NCI-H526 (cell line): Measurements from ENCODE around the gene ADCYAP1R1.

Experiments
- DNase-seq, 2 experiments: peaks; one replicate each; lab custom pipeline; 2025; lab: John Stamatoyannopoulos, UW

The ADCYAP1R1 gene

DNA sequence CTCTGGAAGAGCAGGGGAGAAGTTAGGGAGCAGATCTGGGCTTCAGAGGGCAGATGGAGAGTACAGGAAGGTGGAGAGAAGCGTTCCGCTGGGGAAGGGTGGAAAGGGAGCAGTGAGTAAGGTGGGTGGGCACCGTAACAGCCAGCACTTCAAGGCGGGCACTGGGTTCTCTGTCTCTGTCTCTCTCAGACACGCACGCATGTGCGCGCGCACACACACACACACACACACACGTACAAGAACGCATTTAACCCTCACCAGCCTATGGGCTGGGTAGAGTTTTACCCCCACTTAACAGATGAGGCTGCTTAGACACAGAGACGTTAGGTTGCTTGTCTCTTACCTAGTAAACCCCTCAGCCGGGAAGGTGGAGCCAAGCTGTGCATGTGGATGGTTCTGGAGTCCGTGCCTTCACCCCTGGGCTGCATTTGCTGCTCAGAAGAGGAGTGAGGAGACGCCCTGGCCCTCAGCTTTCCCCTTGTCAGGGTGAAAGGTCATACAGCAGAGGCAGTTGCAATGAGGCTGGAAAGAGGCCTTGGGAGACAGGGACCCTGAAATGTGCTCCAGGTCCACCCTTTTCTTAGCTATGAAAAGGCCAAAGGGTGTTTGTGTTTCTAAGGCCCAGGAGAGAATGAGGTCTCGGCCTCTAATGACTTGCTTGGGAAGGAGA lies 16.0 kb downstream of the ADCYAP1R1 start:
- no peak for DNase-seq

DNA sequence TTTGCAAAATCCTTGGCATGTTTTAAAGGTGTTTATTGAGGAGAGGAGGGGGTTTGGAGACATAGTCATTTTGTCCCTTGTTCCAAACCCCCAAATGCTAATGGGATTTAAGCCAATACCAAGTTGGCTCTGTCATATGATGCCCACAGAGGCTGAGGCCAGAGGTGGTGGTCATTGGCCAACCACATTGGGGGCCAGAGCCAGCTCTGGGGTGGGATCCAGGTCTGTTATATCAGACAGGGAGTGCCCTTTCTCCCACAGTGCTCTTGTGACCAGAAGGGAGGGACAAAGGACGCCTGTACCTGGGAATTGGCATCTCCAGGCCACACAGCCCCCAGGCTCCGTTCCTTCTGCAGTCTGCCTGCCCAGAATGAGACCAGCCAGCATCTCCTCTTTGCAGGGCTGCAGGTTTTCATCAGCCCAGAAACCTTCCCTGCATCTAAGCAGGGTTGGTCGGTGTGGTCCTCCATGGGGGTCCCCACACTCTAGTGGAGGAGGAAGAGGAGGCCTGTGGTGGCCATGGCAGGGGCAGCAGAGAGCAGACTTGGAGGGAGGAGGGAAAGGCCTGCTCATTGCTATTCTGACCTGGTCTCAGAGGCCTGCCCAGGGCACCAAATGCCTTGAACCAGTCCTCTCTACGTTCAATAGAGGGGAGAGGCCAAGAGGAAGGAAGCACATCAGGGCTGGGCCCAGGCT lies 17.9 kb downstream of the ADCYAP1R1 start:
- no peak for DNase-seq

DNA sequence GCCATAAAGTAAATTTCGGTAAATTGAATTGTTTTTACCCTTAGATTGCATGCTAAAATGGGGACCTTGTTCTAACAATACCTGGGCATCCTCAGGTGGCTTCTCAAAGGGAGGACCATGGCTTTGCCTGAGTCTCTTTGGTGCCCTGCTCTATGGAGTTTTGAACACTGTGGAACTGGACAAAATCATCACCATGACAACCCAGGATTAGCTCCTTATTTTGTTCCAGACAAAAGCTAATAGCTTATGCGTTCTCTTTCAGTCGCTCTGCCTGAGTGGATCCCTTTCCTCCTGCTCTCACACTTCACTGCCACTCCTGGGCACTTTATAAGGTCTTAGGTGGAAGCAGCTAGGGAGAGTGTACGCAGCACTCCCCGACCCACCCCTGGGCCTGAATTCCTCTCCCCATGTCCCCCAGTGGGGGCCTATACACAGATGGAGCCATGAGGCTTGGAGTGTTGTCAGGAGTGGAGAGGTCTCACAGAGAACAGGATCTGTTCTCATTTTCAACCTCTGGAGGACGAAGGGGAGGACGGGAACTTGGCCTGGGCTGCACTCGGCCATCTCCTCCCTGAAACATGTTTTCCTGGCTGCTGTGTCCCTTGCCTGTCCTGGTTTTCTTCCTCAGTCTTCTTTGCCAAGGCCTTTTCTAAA lies 19.0 kb downstream of the ADCYAP1R1 start:
- no peak for DNase-seq

DNA sequence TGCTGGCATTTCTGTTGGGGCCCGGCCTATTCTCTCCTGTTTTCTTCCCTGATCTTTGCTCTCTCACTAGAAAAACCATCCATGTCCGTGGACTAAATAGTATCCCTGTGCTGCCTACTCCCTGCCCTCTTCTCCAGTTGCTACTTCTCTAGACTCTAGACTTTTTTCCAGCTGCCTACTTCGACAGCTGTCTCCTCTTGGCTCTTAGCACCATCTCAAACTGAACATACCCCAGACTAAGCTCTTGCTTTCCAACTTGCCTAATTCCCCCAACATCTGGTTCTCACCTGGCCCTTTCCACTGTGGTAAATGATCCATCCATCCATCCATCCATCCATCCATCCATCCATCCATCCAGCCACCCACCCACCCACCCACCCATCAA lies 19.5 kb downstream of the ADCYAP1R1 start:
- no peak for DNase-seq

DNA sequence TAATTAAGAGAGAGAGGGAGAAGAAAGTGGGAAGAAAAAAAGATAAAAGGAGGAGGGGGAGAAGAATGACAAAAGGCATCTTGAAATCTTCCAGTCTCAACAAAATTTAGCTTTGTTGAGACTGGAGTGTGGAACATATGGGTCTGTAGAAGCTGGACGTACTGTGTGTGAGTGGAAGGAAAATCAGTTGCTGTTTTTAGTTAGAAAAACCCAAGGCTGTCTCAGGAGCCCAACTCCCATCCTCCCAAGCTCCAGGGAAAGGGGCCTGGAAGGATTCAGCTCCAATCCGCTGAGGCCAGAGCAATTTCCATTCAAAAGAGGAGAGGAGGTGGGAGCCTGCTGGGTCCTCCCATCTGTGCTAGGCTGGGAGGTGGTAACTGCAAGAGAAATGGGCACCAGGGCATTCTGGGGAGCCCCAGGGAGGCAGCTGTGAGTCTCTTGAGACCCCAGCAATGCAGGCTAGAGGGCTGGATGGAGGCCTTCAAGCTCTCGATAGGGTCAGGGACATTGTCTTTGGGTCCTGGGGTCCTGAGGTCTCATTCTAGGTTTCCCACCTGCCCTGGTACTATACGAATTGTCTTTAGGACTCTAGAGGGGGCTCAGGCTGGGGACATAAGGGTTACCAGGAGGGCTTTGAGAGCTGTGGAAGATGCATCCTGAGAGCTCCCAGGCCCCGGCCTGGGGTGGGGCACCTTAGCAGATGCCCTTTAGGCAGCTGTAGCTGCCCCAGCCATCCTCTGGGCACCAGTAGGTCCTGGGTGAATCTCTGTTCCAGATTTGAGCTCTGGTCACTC lies 21.4 kb downstream of the ADCYAP1R1 start:
- DNase-seq, result no peak

DNA sequence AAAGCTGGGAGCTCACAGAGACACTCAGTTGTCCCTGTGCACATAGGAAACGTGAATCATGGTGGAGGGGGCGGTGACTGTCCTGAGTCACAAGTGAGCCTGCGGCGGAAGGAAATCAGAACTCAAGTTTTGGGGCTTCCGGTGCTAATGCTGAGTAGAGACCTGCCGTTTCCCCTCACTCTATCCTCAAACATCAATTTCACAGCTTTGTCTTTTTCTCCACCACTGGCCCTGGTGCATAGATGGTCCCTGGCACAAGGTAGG lies 21.9 kb downstream of the ADCYAP1R1 start:
- no peak for DNase-seq

DNA sequence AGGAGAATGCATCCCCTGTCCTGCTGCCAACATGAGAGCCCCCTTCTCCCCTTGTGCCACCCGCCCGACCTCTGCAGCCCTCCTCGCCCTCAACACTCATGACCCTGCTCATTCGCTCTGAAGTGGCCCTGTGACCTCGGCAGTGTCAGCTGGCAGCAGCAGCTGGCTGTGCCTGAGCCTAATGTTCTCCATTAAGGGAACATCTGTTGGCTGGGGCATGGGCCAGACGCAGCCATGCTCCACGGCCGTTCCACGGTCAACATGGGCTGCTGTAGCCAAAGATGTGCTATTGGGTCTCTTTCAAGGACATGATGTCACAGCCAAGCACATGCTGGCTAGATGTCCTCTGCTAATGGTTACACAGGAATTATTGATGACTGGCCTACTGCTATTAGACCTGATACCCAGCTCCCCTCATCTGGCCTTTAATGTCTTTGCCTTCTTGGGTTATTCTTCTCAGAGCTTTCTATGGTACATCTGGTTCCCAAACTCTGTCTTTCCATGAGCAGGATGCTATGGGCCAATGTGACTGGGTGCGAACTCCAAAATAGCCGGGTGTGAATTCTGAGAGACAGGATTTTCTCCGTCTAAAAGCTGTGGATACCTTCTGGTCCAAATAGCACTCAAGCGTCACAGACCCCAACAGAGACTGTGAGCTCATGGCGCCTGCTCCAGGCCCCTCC lies 22.4 kb downstream of the ADCYAP1R1 start:
- no peak for DNase-seq

DNA sequence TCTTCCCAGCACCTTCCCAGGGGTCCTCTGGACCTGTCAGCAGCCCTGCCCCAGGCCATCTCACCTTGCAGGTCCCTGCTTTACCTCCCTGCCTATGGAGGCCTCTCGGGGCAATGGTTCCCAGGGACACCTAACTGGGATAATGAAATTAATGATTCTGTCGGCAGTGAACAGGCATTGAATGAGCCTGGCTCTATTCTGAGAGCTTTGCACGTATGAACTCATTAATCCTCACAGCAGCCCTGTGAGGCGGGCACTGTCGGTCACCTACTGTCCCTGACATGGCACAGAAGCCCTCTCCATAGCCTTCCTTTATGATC lies 22.9 kb downstream of the ADCYAP1R1 start:
- no peak for DNase-seq

DNA sequence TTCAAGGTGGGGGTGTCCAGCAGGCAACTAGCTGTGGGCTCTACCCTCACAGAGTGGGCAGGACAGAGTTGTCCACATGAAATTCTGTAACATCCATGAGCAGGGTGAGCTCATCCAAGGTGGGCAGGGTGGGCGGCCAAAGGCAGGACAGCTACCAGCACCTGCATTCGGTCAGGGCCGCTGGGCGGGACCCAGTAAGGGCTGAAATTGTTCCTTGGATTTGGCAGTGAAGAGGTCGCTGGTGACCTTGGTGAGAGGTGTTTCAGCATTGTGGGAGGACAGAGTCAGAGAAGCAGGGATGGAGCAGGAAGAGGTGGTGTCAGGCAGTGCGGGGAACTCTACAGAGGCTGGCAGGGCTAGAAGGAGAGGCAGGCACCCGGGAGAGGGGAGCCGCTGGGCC lies 23.9 kb downstream of the ADCYAP1R1 start:
- DNase-seq, result no peak

DNA sequence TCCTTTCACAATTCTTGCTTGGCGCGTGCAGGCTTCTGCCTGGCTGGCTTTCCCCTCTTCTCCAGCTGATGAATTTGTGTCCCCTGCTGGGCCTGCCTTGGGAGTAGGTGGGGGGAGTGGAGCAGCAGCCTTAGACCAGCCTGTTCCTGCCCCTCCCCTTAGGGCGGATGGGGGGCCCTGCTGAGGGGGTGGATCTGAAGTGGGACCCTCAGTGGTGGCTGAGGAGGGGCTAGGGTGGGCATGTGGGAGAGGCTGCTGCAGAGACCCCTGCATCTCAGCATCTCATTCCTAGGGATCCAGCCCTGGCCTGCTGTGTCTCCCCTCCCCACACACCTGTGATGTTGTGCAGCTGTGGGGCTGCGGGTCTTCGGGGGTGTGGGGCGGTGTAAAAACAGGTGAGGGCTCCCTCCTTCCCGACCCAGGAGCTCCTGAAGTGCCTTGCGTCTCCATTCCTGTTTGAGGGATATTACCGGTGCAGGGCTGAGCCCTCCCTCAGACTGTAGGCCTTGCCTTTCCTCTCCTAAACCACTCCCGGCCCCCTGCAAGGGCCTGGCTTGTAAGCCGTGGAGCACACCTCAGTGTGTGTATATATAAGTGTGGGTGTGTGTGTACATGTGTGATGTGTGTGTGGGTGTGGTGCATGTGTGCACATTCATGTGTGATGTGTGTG lies 24.7 kb downstream of the ADCYAP1R1 start:
- DNase-seq, result no peak

DNA sequence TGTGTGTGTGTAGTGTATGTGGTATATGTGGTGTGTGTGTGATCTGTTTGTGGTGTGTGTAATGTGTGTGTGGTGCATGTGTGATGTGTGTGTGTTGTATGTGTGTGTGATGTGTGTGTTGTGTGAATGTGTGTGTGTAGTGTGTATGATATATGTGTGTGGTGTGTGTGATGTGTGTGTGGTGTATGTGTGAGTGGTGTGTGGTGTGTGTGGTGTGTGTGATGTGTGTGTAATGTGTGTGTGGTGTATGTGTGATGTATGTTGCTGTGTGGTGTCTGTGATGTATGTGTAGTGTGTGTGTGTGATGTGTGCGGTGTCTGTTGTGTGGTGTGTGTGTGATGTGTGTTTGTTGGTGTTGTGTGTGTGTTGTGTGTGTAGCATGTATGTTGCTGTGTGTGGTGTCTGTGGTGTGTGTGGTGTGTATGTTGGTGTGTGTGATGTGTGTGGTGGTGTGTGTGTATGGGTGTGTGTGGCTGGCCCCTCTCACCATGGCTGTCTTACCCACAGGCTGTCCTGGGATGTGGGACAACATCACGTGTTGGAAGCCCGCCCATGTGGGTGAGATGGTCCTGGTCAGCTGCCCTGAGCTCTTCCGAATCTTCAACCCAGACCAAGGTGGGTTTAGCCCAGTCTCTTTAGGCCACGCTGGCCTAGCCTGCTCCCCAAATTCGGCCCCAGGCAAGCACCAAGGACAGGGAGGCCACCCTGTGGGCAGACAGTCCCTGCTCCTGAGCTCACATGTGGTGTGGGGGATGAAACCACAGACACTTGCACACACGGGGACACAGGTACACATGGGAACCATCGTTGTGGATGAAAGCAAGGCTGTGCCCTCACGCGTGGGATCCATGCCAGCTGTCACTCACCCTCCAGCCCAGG lies 25.6 kb downstream of the ADCYAP1R1 start:
- no peak for DNase-seq

DNA sequence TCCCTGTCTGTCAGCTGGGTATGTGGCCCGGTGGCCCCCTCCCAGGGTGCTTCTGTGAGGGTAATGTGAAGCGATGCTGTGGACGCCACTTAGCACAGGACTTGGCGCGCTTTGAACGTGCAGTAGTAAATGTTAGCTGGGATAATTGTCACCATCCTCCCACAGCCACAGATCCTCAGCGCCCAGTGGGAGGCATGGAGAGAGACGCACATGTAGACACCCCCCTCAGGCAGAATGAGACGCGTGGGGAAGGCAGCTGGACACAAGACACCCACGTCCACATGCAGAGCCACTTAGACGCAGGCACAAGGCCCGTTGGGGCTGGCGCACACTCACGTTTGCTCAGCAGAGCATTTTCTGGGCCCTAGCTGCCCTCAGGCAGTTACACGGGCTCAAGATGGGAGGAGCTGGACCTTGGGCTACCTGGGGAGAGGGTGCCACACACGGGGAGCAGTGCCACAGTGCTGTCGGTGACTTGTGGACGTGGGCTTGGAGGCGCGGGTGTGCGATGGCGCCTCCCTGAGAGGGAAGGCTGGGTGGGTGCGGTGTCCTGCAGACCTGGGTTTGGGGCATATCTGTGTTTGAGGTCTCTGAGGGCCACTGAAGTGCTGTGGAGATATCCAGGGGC lies 26.4 kb downstream of the ADCYAP1R1 start:
- DNase-seq, result no peak

DNA sequence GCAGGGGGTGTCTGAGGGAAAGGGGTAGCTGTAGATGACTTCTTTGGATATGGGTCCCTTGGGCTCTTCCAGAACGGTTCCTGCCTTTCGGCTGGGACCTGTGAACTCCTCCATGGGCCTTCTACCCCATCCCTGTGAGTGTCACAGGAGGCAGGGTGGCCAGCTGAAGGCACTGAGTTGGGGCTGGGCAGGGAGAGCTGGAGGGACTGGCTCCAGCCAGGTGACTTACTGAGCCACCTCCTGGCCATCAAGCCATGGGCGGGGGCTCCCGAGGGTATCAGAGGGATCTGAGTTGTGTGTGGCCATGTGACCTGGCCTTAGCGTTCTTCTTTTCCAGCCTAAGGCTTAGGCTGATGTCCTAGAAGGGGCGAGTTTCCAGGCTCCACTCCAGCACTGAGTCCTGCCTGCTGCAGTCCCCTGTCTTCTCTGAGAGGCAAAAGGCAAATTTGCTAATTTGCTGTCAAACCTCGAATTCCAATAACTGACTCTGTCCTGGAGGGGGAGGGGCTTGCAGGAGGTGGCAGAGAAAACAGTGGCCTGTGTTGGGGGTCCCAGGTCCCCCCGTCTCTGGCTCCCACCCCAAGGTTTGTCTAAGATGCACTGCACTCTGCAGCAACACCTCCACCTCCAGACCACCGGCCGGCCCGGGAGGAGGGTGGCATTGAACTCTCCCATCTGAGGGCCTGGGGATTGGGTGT lies 27.2 kb downstream of the ADCYAP1R1 start:
- no peak for DNase-seq

DNA sequence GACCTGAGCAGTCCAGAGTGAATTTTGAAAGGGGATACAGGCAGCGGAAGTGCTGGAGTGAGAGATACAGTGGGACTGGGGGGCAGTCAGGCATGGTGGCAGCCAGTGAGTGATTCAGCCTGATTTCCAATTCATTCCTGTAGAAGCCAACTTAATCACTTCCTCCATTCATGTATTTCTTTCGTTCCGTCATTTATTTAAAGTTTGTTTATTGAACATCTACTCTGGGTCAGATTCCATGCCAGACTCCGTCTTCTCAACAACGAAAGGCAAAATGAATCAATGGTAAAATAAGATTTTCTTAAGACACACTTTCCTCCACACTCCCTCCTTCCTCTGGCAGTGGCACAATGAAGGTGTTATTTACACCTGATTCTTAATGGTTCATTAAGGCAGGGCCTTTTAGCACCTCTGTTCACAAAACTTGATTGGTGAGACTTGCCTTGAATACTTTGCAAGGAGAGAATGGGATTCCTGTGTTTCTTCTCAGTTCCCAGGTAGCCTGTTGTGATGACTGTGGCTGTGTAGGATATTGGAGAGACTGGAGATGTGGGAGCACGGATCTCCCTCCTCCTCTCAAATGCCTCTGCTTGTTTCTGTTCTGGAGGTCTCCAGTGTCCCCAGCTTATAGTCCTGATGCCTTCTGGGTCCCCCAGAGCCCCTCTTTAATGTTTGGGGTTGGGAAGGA lies 27.9 kb downstream of the ADCYAP1R1 start:
- no peak for DNase-seq

DNA sequence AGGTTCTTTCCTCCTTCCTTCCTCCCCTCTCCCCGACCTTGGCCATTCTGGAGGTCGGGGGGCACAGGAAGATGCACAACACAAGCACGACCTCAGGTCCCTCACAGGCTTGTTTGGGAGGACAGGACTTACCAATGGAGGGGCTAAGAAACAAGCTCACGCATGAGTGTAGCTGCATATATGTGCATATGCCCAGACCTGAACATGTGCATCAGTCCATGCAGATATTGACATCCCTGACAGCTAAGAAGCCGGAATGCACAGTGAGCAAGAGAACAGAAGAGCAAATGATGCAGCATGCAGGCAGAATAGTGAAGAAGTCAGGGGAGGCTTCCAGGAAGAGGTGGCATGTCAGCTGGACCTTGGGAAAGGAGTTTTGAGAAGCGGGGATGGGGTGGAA lies 28.7 kb downstream of the ADCYAP1R1 start:
- DNase-seq, result no peak

DNA sequence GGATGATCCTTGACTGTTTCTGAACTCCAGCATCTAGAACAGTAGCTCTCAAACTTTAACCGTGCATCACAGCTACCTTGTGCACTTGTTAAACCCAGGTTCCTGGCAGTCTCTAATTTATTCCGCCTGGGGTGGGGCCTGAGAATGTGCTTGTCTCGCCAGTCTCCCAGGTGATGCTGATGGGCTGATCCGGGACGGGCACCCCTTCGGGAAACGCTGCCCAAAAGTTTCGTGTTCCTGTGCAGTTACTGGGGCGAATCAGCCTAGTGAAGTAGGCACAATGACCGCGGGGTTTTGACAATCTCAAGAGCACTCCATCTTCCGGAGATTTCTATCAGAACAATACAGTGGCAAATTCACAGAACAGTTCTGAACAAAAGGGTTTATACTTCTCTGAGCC lies 29.9 kb downstream of the ADCYAP1R1 start:
- DNase-seq, result no peak

DNA sequence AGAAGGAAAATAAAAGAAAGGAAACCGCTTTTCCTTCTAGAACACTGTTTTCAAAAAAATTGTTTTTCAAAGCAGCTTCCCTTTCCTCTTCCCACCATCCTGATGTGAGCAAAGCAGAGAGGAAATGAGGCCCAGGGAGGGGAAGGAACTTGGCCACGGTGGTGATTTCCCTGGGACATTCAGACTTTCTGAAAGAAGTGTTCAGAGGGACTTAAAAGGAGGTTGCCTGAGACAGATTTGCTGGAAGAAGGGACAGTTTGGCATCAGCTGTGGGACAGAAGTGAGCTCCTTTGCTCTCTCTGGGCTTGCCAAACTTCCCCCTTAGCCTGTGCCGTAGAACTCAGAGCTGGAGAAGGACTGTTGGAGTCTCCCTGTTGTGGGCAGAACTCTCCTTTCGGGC lies 30.3 kb downstream of the ADCYAP1R1 start:
- no peak for DNase-seq

DNA sequence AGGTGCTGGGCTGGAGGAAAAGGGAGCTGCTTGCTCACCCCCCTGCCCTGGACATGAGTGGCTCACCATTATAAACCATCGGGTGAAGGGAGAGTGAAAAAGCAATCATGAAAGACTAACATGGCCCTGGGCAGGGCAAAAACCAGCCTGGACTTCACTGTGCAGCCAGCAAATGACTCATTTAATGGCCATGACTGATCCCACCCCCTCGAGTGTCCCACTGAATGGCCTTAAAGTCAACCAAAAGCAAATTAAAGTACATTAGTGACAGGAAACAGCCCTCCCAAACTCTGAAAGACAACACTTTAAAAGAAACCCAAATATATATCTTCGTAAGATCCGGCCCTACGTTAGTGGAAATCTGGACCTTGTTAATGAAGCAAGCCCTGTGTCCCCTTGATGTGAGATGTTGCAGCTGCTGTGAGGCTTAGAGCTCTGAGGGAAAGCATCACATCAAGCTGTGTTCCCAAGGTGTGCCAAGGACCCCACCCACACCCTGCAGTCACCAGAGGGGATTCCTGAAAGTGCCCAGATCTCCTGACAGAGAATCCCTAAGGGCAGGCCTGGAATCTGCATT lies 31.2 kb downstream of the ADCYAP1R1 start:
- DNase-seq, result no peak

DNA sequence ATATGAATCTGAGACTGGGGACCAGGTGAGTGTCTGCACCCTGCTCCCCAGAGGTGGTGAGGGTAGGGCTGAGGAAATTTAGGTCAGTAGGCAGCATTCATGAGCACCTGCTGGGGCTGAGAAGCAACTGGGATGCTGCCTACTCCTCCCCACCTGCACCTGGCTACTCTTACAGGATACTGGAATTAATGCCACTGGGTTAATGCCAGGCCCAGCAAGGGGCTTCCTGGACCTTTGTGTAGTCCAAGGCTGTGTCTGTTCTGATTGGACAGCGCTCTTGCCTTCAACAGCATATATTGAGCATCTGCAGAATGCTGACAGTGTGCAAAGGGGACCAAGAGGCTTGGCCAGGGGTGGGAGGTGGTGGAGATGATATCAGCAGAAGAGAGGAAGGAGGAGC lies 32.1 kb downstream of the ADCYAP1R1 start:
- DNase-seq, result no peak
